ENCODE results near the gene HOXC4. TPM values are rescaled to one million over a fixed set of nuclear protein-coding genes. Genes with fewer than 3 reads are reported as not detected.

HOXC4 gene
- total and polyA plus RNA-seq, 4 donors = 0.02 TPM; not detected in 3

- TF ChIP-seq TAF1 (conservative IDR thresholded peaks at IDR 0.05) = no peak
- no peak for TF ChIP-seq FOXA2 (IDR thresholded peaks at IDR 0.05)
- TF ChIP-seq, protein P1, sequence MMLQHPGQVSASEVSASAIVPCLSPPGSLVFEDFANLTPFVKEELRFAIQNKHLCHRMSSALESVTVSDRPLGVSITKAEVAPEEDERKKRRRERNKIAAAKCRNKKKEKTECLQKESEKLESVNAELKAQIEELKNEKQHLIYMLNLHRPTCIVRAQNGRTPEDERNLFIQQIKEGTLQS (IDR thresholded peaks at IDR 0.05) = no peak
- TF ChIP-seq YY1 (IDR thresholded peaks at IDR 0.05) = no peak
- TF ChIP-seq, protein P2, sequence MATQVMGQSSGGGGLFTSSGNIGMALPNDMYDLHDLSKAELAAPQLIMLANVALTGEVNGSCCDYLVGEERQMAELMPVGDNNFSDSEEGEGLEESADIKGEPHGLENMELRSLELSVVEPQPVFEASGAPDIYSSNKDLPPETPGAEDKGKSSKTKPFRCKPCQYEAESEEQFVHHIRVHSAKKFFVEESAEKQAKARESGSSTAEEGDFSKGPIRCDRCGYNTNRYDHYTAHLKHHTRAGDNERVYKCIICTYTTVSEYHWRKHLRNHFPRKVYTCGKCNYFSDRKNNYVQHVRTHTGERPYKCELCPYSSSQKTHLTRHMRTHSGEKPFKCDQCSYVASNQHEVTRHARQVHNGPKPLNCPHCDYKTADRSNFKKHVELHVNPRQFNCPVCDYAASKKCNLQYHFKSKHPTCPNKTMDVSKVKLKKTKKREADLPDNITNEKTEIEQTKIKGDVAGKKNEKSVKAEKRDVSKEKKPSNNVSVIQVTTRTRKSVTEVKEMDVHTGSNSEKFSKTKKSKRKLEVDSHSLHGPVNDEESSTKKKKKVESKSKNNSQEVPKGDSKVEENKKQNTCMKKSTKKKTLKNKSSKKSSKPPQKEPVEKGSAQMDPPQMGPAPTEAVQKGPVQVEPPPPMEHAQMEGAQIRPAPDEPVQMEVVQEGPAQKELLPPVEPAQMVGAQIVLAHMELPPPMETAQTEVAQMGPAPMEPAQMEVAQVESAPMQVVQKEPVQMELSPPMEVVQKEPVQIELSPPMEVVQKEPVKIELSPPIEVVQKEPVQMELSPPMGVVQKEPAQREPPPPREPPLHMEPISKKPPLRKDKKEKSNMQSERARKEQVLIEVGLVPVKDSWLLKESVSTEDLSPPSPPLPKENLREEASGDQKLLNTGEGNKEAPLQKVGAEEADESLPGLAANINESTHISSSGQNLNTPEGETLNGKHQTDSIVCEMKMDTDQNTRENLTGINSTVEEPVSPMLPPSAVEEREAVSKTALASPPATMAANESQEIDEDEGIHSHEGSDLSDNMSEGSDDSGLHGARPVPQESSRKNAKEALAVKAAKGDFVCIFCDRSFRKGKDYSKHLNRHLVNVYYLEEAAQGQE (IDR thresholded peaks at IDR 0.05) = no peak
- H3K27me3 ChIP-seq (ENCODE audit: control insufficient read depth in 4 of 4, insufficient read depth in 4 of 4, low read length in 3 of 4) = peaks cover under 1 to 51% (median 15%) of the 10 kb centered on the region in 4 donors
- WGBS = 10% methylated on average over 22 of the region's 22 CpGs
Observed at GRCh38 chr12:54006559-54007220, 46.9 kb upstream of the HOXC4 start.

DNA sequence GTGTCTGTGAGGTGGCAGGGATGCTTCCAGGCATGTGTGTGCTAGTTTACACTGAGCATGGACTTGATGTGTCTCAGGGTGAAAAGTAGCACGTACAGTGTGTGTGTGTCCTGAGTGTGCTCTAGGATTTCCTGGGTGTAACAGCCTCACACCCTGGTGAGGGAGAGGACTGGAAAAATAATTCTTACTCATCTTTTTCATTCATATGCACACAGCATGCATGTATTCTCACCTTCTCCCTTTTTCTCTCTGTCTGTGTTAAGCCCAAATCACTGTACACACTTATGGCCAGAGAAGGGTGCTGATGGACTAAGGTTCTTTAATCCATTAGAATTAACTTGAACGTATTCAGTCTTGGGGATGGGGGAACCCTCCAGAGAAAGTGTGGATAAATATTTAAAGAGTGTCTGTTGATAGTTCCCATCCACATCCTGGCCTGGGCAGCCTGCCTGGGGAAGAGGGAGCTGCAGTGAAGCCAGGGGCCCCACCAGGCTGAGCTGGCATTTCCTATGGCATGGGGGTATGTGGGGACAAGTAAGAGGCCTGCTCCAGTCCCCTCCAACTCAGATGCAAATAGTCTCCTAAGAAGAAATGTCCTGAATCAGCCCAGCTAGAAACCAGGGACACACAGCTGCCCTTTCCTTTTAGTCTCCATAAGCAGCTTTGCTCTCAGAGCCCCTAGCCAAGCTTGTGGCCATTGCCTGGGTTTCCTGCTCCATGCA, 45.9 kb upstream of the HOXC4 start:
- TF ChIP-seq RAD21 (IDR thresholded peaks at IDR 0.05) (no peak), HNF4G (IDR thresholded peaks at IDR 0.05) (no peak), RXRA (IDR thresholded peaks at IDR 0.05) (no peak), EGR1 (IDR thresholded peaks at IDR 0.05; ENCODE audit: low read depth in 2 of 2) (no peak), JUND (IDR thresholded peaks at IDR 0.05) (no peak), TAF1 (conservative IDR thresholded peaks at IDR 0.05) (no peak), ZBTB33 (IDR thresholded peaks at IDR 0.05) (no peak), HNF4A (conservative IDR thresholded peaks at IDR 0.05) (no peak), SP1 (IDR thresholded peaks at IDR 0.05) (no peak), MAX (IDR thresholded peaks at IDR 0.05) (no peak), NR2F2 (IDR thresholded peaks at IDR 0.05) (no peak), FOXA2 (IDR thresholded peaks at IDR 0.05) (no peak), YY1 (IDR thresholded peaks at IDR 0.05) (no peak), GABPA (IDR thresholded peaks at IDR 0.05 in 1 of 2, conservative IDR thresholded peaks at IDR 0.05 in 1 of 2) (no peak), FOXA1 (IDR thresholded peaks at IDR 0.05) (no peak), CTCF (IDR thresholded peaks at IDR 0.05; ENCODE audit: low read depth, low read length, missing input control) (no peak)
- TF ChIP-seq, protein P1 (IDR thresholded peaks at IDR 0.05) = no peak
- TF ChIP-seq, protein P2 (IDR thresholded peaks at IDR 0.05) = no peak
- H3K4me1 ChIP-seq (ENCODE audit: control insufficient read depth in 4 of 4, insufficient read depth in 4 of 4, low read length in 3 of 4) = peaks cover 0 to 15% (median 9%) of the 10 kb centered on the region in 4 donors

More at GRCh38 chr12:54006559-54007220, 46.9 kb upstream of the HOXC4 start:
- Histone ChIP-seq H3K9me3 (ENCODE audit: control insufficient read depth in 4 of 4, low read length in 3 of 4) (no peaks in the 10 kb centered on the region), H3K9ac (ENCODE audit: low read depth in 1 of 2, low read length in 2 of 2) (peak overlapping the region in 1 of 2 donors; percentile 67), H3K27ac (ENCODE audit: low read depth in 1 of 2, low read length in 2 of 2) (no peak overlapping the region), H3K36me3 (ENCODE audit: control insufficient read depth in 4 of 4, insufficient read depth in 3 of 4, low read depth in 1 of 4, low read length in 3 of 4) (no peaks in the 10 kb centered on the region), H3K4me3 (ENCODE audit: low read depth in 1 of 3, low read length in 3 of 3) (peak overlapping the region in 1 of 3 donors; percentile 30), H3K4me1 (ENCODE audit: control insufficient read depth in 4 of 4, insufficient read depth in 4 of 4, low read length in 3 of 4) (peaks cover 0 to 15% (median 9%) of the 10 kb centered on the region in 4 donors)
- DNase-seq (ENCODE audit: low spot score) = no peak

More for the DNA sequence above, 45.9 kb upstream of the HOXC4 start:
- no peaks in the 10 kb centered on the region for H3K36me3 ChIP-seq (ENCODE audit: control insufficient read depth in 4 of 4, insufficient read depth in 3 of 4, low read depth in 1 of 4, low read length in 3 of 4)
- WGBS = 33% methylated on average over 2 of the region's 2 CpGs
- H3K27ac ChIP-seq (ENCODE audit: low read depth in 1 of 2, low read length in 2 of 2) = no peak overlapping the region
- peaks cover 0 to 49% (median 15%) of the 10 kb centered on the region in 4 donors for H3K27me3 ChIP-seq (ENCODE audit: control insufficient read depth in 4 of 4, insufficient read depth in 4 of 4, low read length in 3 of 4)
- H3K9me3 ChIP-seq (ENCODE audit: control insufficient read depth in 4 of 4, low read length in 3 of 4) = no peaks in the 10 kb centered on the region
- H3K9ac ChIP-seq (ENCODE audit: low read depth in 1 of 2, low read length in 2 of 2) = no peak overlapping the region
- H3K4me3 ChIP-seq (ENCODE audit: low read depth in 1 of 3, low read length in 3 of 3) = no peak overlapping the region
- no peak for DNase-seq (ENCODE audit: low spot score)
